Measurements from ENCODE around the gene EPHB1.

Gene EPHB1

DNA sequence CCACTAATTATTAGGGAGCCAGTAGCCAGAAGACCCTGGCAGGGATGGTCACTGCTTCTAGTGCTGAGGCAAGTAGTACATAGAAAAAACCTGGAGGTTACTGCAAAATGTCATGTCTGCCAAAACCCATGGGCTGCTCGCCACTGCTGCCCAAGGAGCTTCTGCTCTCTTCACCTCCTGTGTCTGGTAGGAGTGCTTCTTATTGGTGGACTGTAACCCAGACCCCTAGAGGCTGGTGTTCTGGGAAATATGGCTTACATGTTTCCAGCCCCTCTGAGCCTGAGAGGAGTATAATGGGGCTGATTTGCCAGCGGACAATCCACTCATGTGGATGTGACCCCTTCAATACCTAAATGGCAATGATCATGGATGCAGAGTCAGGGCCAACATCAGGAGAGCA is 286.4 kb downstream of the EPHB1 start:
- TF ChIP-seq, protein P1, sequence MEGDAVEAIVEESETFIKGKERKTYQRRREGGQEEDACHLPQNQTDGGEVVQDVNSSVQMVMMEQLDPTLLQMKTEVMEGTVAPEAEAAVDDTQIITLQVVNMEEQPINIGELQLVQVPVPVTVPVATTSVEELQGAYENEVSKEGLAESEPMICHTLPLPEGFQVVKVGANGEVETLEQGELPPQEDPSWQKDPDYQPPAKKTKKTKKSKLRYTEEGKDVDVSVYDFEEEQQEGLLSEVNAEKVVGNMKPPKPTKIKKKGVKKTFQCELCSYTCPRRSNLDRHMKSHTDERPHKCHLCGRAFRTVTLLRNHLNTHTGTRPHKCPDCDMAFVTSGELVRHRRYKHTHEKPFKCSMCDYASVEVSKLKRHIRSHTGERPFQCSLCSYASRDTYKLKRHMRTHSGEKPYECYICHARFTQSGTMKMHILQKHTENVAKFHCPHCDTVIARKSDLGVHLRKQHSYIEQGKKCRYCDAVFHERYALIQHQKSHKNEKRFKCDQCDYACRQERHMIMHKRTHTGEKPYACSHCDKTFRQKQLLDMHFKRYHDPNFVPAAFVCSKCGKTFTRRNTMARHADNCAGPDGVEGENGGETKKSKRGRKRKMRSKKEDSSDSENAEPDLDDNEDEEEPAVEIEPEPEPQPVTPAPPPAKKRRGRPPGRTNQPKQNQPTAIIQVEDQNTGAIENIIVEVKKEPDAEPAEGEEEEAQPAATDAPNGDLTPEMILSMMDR (IDR thresholded peaks at IDR 0.05; ENCODE audit: borderline replicate concordance, insufficient read depth, low read depth, low read length): no peak
- H3K4me3 ChIP-seq (ENCODE audit: low read depth, low read length): no peak overlapping the region

GRCh38 chr3:135081856-135082434 is 286.9 kb downstream of the EPHB1 start:
- H3K4me3 ChIP-seq (ENCODE audit: low read depth, low read length): no peak overlapping the region
- TF ChIP-seq, protein P1 (IDR thresholded peaks at IDR 0.05; ENCODE audit: borderline replicate concordance, insufficient read depth, low read depth, low read length): no peak

DNA sequence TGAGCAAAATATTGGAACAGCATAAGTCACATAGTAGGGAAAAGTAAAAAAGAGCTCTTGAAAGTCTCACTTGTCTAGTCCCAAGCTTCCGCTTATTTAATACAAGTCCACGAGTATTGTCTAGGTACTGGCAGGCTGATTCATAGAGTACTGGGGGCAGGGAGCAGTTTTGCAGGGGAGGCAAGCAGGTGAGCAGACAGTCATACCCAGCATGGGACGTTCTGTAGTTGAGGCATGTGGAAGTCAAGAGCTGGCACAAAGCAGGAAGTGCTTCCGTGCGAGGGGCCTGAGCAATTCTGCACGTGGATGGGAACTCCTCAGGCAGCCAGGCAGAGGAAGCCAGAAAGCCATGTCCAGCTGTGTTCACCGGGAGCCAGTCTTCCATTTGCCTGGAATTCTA is 287.6 kb downstream of the EPHB1 start:
- no peak overlapping the region for H3K4me3 ChIP-seq (ENCODE audit: low read depth, low read length)
- TF ChIP-seq, protein P1 (IDR thresholded peaks at IDR 0.05; ENCODE audit: borderline replicate concordance, insufficient read depth, low read depth, low read length): no peak

GRCh38 chr3:135083179-135083578 is 288.1 kb downstream of the EPHB1 start:
- TF ChIP-seq, protein P1 (IDR thresholded peaks at IDR 0.05; ENCODE audit: borderline replicate concordance, insufficient read depth, low read depth, low read length): no peak

DNA sequence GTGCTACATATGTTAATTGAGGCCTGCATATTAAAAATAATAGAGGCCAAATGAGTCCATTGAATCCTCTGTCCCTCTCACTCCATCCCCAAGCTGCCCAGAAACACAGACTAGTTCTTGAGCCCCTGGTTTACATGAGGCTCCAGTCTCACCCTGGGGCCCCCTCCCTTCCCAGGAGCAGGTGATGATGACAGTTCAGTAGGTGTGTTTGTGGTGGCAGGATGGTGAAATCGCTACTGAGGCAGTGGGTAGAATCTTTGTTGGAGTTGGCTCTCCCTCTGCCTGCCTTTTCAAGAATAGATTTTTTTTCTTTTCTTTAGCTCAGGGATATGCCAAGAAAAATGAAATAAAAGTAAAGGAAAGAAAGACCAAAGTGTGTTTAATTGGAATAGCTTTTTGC is 288.7 kb downstream of the EPHB1 start:
- no peak overlapping the region for H3K4me3 ChIP-seq (ENCODE audit: low read depth, low read length)
- TF ChIP-seq, protein P1 (IDR thresholded peaks at IDR 0.05; ENCODE audit: borderline replicate concordance, insufficient read depth, low read depth, low read length): no peak

More at GRCh38 chr3:135083179-135083578, 288.1 kb downstream of the EPHB1 start:
- no peak overlapping the region for H3K4me3 ChIP-seq (ENCODE audit: low read depth, low read length)

DNA sequence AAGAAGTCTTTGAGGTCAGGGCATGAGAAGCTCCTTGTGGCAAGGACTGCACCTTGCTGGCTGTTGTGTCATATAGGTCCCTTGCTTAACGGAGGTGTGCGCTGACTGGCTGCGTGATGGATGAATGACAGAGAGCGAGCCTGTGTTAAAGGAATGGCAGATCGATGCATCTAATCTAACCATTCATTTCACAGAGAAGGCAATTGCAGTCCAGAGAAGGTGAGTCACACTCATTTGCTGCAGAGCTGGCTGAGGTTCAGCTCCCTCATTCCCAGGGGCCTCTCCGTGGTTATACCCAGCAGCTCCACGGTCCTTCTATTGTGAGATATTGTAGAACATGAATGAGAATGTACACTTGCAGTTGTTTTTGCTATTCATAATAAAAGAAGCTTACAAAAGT is 289.3 kb downstream of the EPHB1 start:
- H3K4me3 ChIP-seq (ENCODE audit: low read depth, low read length): no peak overlapping the region
- TF ChIP-seq, protein P1 (IDR thresholded peaks at IDR 0.05; ENCODE audit: borderline replicate concordance, insufficient read depth, low read depth, low read length): no peak

GRCh38 chr3:135084976-135085375 is 289.9 kb downstream of the EPHB1 start:
- TF ChIP-seq, protein P1 (IDR thresholded peaks at IDR 0.05; ENCODE audit: borderline replicate concordance, insufficient read depth, low read depth, low read length): no peak

More at GRCh38 chr3:135084976-135085375, 289.9 kb downstream of the EPHB1 start:
- H3K4me3 ChIP-seq (ENCODE audit: low read depth, low read length): no peak overlapping the region
